K562 (cell line): Measurements from ENCODE around the gene ADORA2B. TPM values are rescaled to one million over a fixed set of nuclear protein-coding genes. Genes with fewer than 3 reads are reported as not detected.

Experiments used
- CEBPG ChIP-seq, 3 experiments: fragments of 200-800 bp in 1 of 3; sonication (Bioruptor generic) in 1 of 3; sonication (generic) in 1 of 3; formaldehyde crosslinking in 1 of 3; IDR thresholded peaks in 2 of 3; conservative IDR thresholded peaks in 1 of 3; 2 replicates each; pipeline versions ENCODE4 v1.6.1 to v1.8.0; 2016 to 2022; ENCODE audit warnings: missing compliant biosample characterization in 2 of 3, missing genetic modification characterization in 2 of 3, mild to moderate bottlenecking in 1 of 3, missing genetic modification reagents in 1 of 3
- DIDO1 ChIP-seq: fragments of 450-650 bp; IDR thresholded peaks from 2 replicates; pipeline ENCODE4 v1.6.1; 2016; ENCODE audit warnings: low read depth, missing biosample characterization, missing genetic modification characterization
- E2F4 ChIP-seq: sonication (generic); formaldehyde crosslinking; IDR thresholded peaks from 2 replicates; pipeline ENCODE4 v1.8.0; 2022; ENCODE audit warnings: mild to moderate bottlenecking, low read depth, missing genetic modification reagents
- ELF4 ChIP-seq: fragments of 450-650 bp; formaldehyde crosslinking; IDR thresholded peaks from 2 replicates; pipeline ENCODE4 v1.4.0; 2022; ENCODE audit warnings: missing genetic modification characterization
- HES1 ChIP-seq: fragments of 450-650 bp; IDR thresholded peaks from 2 replicates; pipeline ENCODE4 v1.6.1; 2016; ENCODE audit warnings: low read depth, mild to moderate bottlenecking, moderate library complexity
- HNRNPH1 ChIP-seq: fragments of 200-400 bp; formaldehyde crosslinking; optimal IDR thresholded peaks from 2 replicates; pipeline ENCODE3; 2017; ENCODE audit warnings: low read depth, mild to moderate bottlenecking, low read length, moderate library complexity
- HNRNPLL ChIP-seq: fragments of 200-400 bp; formaldehyde crosslinking; IDR thresholded peaks from 2 replicates; pipeline ENCODE4 v1.6.1; 2017; ENCODE audit warnings: low read length, low read depth, mild to moderate bottlenecking; ENCODE audit not compliant: poor library complexity, severe bottlenecking
- JUN ChIP-seq, 2 experiments: sonication (generic) in 1 of 2; formaldehyde crosslinking in 1 of 2; IDR thresholded peaks; 2 replicates each; pipeline versions ENCODE4 v1.6.1 to v1.8.0; 2012 to 2022; ENCODE audit warnings: borderline replicate concordance in 2 of 2, mild to moderate bottlenecking in 2 of 2, improper control_type of control experiment in 1 of 2, low read depth in 1 of 2, low read length in 1 of 2, missing genetic modification reagents in 1 of 2
- KHSRP ChIP-seq: fragments of 450-650 bp; IDR thresholded peaks from 2 replicates; pipeline ENCODE4 v1.6.1; 2017
- KLF16 ChIP-seq: IDR thresholded peaks from 2 replicates; pipeline ENCODE4 v1.6.1; 2016; ENCODE audit warnings: antibody characterized with exemption
- LEF1 ChIP-seq: fragments of 450-650 bp; IDR thresholded peaks from 2 replicates; pipeline ENCODE4 v1.6.1; 2016; ENCODE audit warnings: mild to moderate bottlenecking
- NBN ChIP-seq: fragments of 450-650 bp; IDR thresholded peaks from 2 replicates; pipeline ENCODE4 v1.6.1; 2016; ENCODE audit warnings: low read depth, mild to moderate bottlenecking
- PKNOX1 ChIP-seq: fragments of 450-650 bp; IDR thresholded peaks from 2 replicates; pipeline ENCODE4 v1.6.1; 2016
- POLR2G ChIP-seq: fragments of 200-400 bp; formaldehyde crosslinking; IDR thresholded peaks from 2 replicates; pipeline ENCODE4 v1.6.1; 2017; ENCODE audit warnings: low read depth, mild to moderate bottlenecking, antibody characterized with exemption, low read length, moderate library complexity
- POLR2H ChIP-seq: IDR thresholded peaks from 2 replicates; pipeline ENCODE4 v1.6.1; 2016; ENCODE audit warnings: missing genetic modification characterization, low read depth, mild to moderate bottlenecking, control low read depth, missing compliant biosample characterization, moderate library complexity
- RBFOX2 ChIP-seq: fragments of 200-400 bp; formaldehyde crosslinking; IDR thresholded peaks from 2 replicates; pipeline ENCODE4 v1.6.1; 2017; ENCODE audit warnings: low read depth, mild to moderate bottlenecking, low read length, moderate library complexity
- SAP30 ChIP-seq: fragments of 200-600 bp; sonication (generic); IDR thresholded peaks from 2 replicates; pipeline ENCODE4 v1.6.1; 2012; ENCODE audit warnings: borderline replicate concordance, low read depth, mild to moderate bottlenecking, moderate library complexity, low read length, control low read depth, inconsistent platforms; ENCODE audit not compliant: insufficient read depth, poor library complexity, severe bottlenecking
- SIN3B ChIP-seq: fragments of 450-650 bp; IDR thresholded peaks from 2 replicates; pipeline ENCODE4 v1.6.1; 2017; ENCODE audit warnings: low read depth, mild to moderate bottlenecking, moderate library complexity
- XRCC5 ChIP-seq: fragments of 200-400 bp; formaldehyde crosslinking; IDR thresholded peaks from 2 replicates; pipeline ENCODE4 v1.6.1; 2017; ENCODE audit warnings: low read depth, mild to moderate bottlenecking, low read length
- ZC3H4 ChIP-seq: sonication (generic); formaldehyde crosslinking; IDR thresholded peaks from 2 replicates; pipeline ENCODE4 v1.9.0; 2021; ENCODE audit warnings: missing genetic modification reagents, borderline replicate concordance
- ZC3H8 ChIP-seq: fragments of 450-650 bp; IDR thresholded peaks from 2 replicates; pipeline ENCODE4 v1.6.1; 2017
- ZNF3 ChIP-seq: fragments of 250-450 bp; sonication (Bioruptor Pico); IDR thresholded peaks from 2 replicates; pipeline ENCODE4 v1.5.0; 2021; ENCODE audit warnings: mild to moderate bottlenecking, moderate library complexity
- ZNF584 ChIP-seq: fragments of 200-800 bp; sonication (Bioruptor generic); IDR thresholded peaks from 2 replicates; pipeline ENCODE4 v1.6.1; 2016; ENCODE audit warnings: low read depth, mild to moderate bottlenecking, missing genetic modification characterization, missing compliant biosample characterization
- ZNF740 ChIP-seq, 3 experiments: fragments of 200-800 bp in 1 of 3; sonication (Bioruptor generic) in 1 of 3; sonication (generic) in 1 of 3; formaldehyde crosslinking in 1 of 3; IDR thresholded peaks; 2 replicates each; pipeline versions ENCODE4 v1.6.1 to v1.8.0; 2016 to 2022; ENCODE audit warnings: mild to moderate bottlenecking in 2 of 3, missing compliant biosample characterization in 2 of 3, missing genetic modification characterization in 2 of 3, missing genetic modification reagents in 1 of 3
- polyA plus RNA-seq, 8 experiments: library from polyadenylated mRNA; depleted of rRNA in 4 of 8; stranded (reverse) in 5 of 8; unstranded in 3 of 8; fragments of >200 nt; fragmentation: Nextera tagmentation in 2 of 8; fragmentation: Illumina TruSeq in 1 of 8; extraction: Ambion mirVana in 2 of 8; extraction: Trizol in 1 of 8; gene quantifications; 2 replicates each; pipeline versions ENCODE4 v1.2.1 to v1.2.3, GENCODE V29; 2011 to 2014; ENCODE audit warnings: inconsistent platforms in 1 of 8, missing spikeins in 1 of 8
- total RNA-seq, 7 experiments: library from RNA; depleted of rRNA in 6 of 7; stranded (reverse); fragments of >200 nt in 6 of 7; fragmentation: Illumina TruSeq in 2 of 7; extraction: Trizol in 2 of 7; gene quantifications; 2 replicates each; pipeline versions ENCODE4 v1.2.1 to v1.2.3, GENCODE V29; 2011 to 2021; ENCODE audit warnings: low replicate concordance in 1 of 7

The ADORA2B gene
- total and polyA plus RNA-seq, 9 of the 15 experiments (the other 6 are each of a cell fraction or from before 2014, with no cell fraction given): 6.4 to 16.6 (median 10.5) TPM

GRCh38 chr17:15944759-15945526 lies at the start of gene ADORA2B (continued):
- TF ChIP-seq POLR2G (peak; percentile 84), ZC3H4 (CRISPR knock-in tag) (no peak), DIDO1 (tag) (no peak), XRCC5 (no peak), HNRNPH1 (no peak), KLF16 (no peak), ELF4 (CRISPR knock-in tag) (no peak), ZNF584 (no peak), ZC3H8 (no peak), HNRNPLL (no peak), PKNOX1 (peak; percentile 89), KHSRP (no peak), LEF1 (no peak), JUN (IDR thresholded peaks at IDR 0.05; ENCODE audit: borderline replicate concordance, low read depth, low read length) (no peak), JUN (CRISPR knock-in tag; IDR thresholded peaks at IDR 0.05; ENCODE audit: borderline replicate concordance) (no peak), NBN (no peak), ZNF3 (CRISPR knock-in tag) (no peak), HES1 (no peak), SAP30 (no peak), E2F4 (CRISPR knock-in tag) (no peak), CEBPG (CRISPR knock-in tag; IDR thresholded peaks at IDR 0.05) (no peak), CEBPG (tag; conservative IDR thresholded peaks at IDR 0.05 in 1 of 2, IDR thresholded peaks at IDR 0.05 in 1 of 2) (no peak), SIN3B (peak; percentile 55; the same call in 1 of the 2 replicates), ZNF740 (CRISPR knock-in tag; IDR thresholded peaks at IDR 0.05) (0 out of 2 replicates have a peak, but pooled peaks have one; percentile 55), ZNF740 (tag; IDR thresholded peaks at IDR 0.05) (no peak), POLR2H (tag) (no peak), RBFOX2 (peak; percentile 82)
